PFSK-1 (cell line): ENCODE measurements around the gene SPTB.

Experiments
- FOXP2 ChIP-seq: optimal IDR thresholded peaks from 2 replicates; pipeline ENCODE3; 2011; ENCODE audit warnings: borderline replicate concordance, control low read depth, inconsistent platforms; ENCODE audit not compliant: insufficient read depth; ENCODE audit errors: extremely low read length, extremely low read depth
- POLR2AphosphoS5 ChIP-seq: IDR thresholded peaks from 2 replicates; pipeline ENCODE4 v1.6.1; 2012; ENCODE audit warnings: low read depth, mild to moderate bottlenecking, control low read depth, low read length, moderate library complexity
- SIN3A ChIP-seq: IDR thresholded peaks from 2 replicates; pipeline ENCODE4 v1.6.1; 2012; ENCODE audit warnings: mild to moderate bottlenecking, low read length, moderate library complexity, borderline replicate concordance; ENCODE audit not compliant: insufficient read depth
- TAF1 ChIP-seq: IDR thresholded peaks from 2 replicates; pipeline ENCODE4 v1.6.1; 2012; ENCODE audit warnings: low read length, control low read depth, borderline replicate concordance; ENCODE audit not compliant: insufficient read depth
- TF ChIP-seq, protein P1 (sequence below), 2 experiments: IDR thresholded peaks; 2 replicates each; pipeline versions ENCODE4 v1.6.1 to v1.8.0; 2011 to 2012; ENCODE audit warnings: low read depth in 2 of 2, low read length in 2 of 2, control low read depth in 1 of 2, inconsistent platforms in 1 of 2, mild to moderate bottlenecking in 1 of 2, moderate library complexity in 1 of 2; ENCODE audit not compliant: insufficient read depth in 1 of 2

The SPTB gene

DNA sequence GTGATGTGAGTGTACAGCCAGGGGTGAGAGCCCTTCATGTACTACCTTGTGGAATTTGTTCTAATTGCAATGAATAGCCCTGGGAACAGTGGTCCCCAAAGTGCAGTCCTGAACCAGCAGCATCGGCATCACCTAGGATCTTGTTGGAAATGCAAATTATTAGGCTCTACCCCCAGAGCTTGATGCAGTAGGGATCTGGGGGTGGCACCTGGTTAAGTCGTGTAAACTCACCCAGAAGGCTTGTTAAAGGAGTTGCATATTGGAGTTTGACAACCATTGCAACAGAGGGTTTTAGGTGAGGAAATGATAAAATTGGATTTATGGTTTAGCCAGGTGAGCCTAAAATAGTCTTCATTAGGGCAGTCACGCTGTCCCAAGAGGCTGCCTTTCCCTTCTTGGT is 102.2 kb downstream of the SPTB start:
- TF ChIP-seq SIN3A (no peak), TAF1 (no peak)
- TF ChIP-seq, protein P1, sequence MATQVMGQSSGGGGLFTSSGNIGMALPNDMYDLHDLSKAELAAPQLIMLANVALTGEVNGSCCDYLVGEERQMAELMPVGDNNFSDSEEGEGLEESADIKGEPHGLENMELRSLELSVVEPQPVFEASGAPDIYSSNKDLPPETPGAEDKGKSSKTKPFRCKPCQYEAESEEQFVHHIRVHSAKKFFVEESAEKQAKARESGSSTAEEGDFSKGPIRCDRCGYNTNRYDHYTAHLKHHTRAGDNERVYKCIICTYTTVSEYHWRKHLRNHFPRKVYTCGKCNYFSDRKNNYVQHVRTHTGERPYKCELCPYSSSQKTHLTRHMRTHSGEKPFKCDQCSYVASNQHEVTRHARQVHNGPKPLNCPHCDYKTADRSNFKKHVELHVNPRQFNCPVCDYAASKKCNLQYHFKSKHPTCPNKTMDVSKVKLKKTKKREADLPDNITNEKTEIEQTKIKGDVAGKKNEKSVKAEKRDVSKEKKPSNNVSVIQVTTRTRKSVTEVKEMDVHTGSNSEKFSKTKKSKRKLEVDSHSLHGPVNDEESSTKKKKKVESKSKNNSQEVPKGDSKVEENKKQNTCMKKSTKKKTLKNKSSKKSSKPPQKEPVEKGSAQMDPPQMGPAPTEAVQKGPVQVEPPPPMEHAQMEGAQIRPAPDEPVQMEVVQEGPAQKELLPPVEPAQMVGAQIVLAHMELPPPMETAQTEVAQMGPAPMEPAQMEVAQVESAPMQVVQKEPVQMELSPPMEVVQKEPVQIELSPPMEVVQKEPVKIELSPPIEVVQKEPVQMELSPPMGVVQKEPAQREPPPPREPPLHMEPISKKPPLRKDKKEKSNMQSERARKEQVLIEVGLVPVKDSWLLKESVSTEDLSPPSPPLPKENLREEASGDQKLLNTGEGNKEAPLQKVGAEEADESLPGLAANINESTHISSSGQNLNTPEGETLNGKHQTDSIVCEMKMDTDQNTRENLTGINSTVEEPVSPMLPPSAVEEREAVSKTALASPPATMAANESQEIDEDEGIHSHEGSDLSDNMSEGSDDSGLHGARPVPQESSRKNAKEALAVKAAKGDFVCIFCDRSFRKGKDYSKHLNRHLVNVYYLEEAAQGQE (IDR thresholded peaks at IDR 0.05; ENCODE audit: insufficient read depth in 1 of 2, low read depth in 2 of 2, low read length in 2 of 2): no peak

DNA sequence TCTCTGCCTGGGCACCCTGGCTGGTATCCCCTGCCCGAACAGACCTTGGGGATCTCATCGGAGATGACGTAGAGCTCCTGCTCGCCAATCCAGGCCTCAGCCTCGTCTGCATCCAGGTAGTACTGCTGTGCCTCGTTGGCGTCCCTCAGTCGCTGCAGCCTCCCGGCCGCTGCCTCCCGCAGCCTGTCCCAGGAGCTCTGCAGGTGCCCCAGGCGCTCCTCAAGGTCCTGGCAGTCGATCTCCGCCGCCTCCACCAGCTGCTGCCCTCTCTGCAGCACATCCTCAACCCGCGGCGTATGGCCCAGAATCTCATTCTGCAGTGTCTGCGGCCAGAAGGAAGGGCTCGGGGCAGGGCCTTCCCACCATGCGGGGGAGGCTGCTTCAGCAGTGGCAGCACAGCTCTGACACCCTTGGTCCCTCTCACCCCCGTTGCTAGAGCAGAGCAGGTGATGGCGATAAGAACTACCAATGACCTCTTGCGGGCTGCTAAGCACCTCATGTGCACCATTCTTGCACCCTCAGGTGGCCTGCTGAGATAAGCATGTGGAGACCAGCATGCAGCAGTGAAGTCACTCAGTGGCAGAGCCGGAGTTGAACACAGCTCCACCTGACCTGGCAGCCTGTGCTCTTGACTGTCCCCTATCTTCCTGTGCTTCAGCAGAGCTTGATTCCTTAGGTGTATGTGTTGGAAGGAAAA is 104.5 kb downstream of the SPTB start:
- TF ChIP-seq FOXP2: no peak
- no peak for TF ChIP-seq SIN3A
- TF ChIP-seq TAF1: no peak
- no peak for TF ChIP-seq POLR2AphosphoS5

DNA sequence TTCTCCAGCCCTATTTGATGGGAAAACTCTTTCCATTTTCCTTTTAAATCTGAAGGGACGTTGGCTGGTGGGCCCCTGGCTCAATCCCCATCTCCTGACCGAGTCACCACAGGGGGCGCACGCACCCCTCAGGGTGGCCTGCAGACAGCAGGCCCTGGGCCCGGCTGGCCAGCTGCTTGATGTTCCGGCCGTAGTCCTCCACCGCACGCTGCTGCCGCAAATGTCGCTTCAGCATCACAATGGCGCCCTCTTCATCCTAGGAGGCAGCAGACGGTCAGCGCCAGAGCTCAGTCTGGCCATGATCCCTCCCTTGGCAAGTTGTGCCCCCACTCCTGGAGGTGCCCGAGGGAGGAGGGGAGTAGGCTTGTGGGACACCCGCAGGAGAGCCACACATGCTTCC is 105.4 kb downstream of the SPTB start:
- TF ChIP-seq POLR2AphosphoS5 (no peak), FOXP2 (no peak), SIN3A (no peak), TAF1 (no peak)
- TF ChIP-seq, protein P1 (IDR thresholded peaks at IDR 0.05; ENCODE audit: insufficient read depth in 1 of 2, low read depth in 2 of 2, low read length in 2 of 2): no peak

DNA sequence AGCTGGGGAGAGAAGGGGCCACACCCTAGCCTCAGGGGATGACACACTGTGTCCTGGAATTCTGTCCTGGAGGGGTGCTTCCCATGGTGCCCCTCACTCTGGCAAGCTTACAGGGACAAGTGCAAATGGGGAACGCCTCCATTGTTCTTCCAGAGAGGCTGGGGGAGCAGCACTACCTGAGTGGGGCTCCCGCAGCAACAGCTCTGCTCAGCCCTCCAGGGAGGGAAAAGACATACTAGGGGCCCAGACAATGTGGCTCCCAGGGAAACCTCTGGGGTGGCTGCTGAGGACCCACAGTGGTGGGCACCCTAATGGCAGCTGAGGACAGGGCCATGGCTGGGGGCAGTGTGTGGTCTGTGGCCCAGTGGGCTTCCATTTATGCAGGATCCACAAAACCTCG is 106.1 kb downstream of the SPTB start:
- TF ChIP-seq TAF1: no peak
- TF ChIP-seq SIN3A: no peak
- TF ChIP-seq, protein P1 (IDR thresholded peaks at IDR 0.05; ENCODE audit: insufficient read depth in 1 of 2, low read depth in 2 of 2, low read length in 2 of 2): no peak
- TF ChIP-seq POLR2AphosphoS5: no peak
- no peak for TF ChIP-seq FOXP2

DNA sequence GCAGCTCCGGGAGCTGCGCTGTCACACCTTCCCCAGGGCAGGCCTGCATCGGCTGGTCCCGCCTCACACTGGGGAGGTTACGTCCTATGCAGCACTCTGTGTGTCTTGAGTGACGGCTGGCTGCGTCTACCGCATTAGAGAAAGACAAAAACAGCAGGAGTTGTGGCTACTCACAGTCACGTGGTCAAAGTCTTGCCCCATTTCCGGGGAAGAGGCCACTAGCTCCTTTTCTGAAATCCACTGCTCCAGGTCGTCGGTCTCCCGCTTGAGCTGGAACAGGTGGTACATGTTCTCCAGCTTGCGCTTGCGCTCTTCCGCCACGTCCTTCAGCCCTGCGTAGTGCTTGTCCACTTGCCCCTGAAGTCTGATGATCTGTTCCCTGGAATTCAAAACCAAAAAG is 106.7 kb downstream of the SPTB start:
- TF ChIP-seq TAF1: no peak
- TF ChIP-seq, protein P1 (IDR thresholded peaks at IDR 0.05; ENCODE audit: insufficient read depth in 1 of 2, low read depth in 2 of 2, low read length in 2 of 2): no peak
- no peak for TF ChIP-seq SIN3A
- no peak for TF ChIP-seq FOXP2
- TF ChIP-seq POLR2AphosphoS5: no peak
